Peyer's patch (tissue), 4 donors: Measurements from ENCODE around the gene GALNT13.

ENCODE experiments used
- CTCF ChIP-seq, 6 experiments: fragments of 450-650 bp in 4 of 6; fragments of 200-600 bp in 2 of 6; sonication (generic) in 1 of 6; IDR thresholded peaks; one replicate each; pipeline ENCODE4 v1.5.1; 2017 to 2019; ENCODE audit warnings: antibody characterized with exemption in 6 of 6, mild to moderate bottlenecking in 3 of 6, moderate library complexity in 1 of 6
- POLR2A ChIP-seq, 2 donors: fragments of 450-650 bp; IDR thresholded peaks; one replicate each; pipeline ENCODE4 v1.5.1; 2017; ENCODE audit warnings: antibody characterized with exemption in 2 of 2, mild to moderate bottlenecking in 2 of 2, moderate library complexity in 2 of 2

GRCh38 chr2:153971855-153972254 lies 100.1 kb downstream of the GALNT13 start:
- no peak for TF ChIP-seq POLR2A (IDR thresholded peaks at IDR 0.05)
- no peak for TF ChIP-seq CTCF (IDR thresholded peaks at IDR 0.05)
